SKM-1 treated with dmso at 0.1 percent for 144 hours (cell line): ENCODE measurements around the gene PRM1.
A peak's percentile ranks its signal among the peaks of the same experiment; 100 is the strongest.
"Not testable (repeated sequence)": the region's sequence is repeated elsewhere in the genome, so short reads cannot be mapped to it uniquely, and the experiment has no call there.

Source experiments
- DNase-seq: peaks from one replicate; lab custom pipeline; 2025; ENCODE audit not compliant: unreplicated experiment; lab: John Stamatoyannopoulos, UW

PRM1 gene

DNA sequence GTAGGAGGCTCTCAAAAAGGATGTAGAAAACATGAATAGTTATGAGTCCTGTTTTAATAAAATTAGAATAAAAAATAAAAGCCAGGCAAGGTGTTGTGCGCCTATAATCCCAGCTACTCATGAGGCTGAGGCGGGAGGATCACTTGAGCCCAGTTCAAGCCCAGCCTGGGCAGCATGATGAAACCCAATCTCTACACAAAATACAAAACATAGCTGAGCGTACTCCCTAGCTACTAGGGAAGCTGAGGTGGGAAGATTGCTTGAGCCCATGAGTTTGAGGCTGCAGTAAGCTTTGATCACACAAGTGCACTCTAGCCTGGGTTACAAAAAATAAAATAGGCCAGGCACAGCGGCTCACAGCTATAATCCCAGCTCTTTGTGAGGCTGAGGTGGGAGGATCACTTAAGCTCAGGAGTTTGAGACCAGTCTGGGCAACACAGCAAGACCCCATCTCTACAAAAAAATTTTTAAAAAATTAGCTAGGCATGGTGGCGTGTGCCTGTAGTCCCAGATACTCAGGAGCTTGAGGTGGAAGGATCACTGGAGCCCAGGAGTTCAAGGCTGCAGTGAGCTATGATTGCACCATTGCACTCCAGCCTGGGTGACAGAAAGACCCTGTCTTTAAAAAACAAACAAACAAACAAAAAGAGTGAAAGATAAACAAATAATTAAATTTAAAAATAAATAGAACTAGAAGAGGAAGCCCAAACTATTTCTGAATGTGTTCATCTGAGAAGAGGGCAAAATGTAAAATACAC lies 17.2 kb upstream of the PRM1 start:
- DNase-seq = no peak

DNA sequence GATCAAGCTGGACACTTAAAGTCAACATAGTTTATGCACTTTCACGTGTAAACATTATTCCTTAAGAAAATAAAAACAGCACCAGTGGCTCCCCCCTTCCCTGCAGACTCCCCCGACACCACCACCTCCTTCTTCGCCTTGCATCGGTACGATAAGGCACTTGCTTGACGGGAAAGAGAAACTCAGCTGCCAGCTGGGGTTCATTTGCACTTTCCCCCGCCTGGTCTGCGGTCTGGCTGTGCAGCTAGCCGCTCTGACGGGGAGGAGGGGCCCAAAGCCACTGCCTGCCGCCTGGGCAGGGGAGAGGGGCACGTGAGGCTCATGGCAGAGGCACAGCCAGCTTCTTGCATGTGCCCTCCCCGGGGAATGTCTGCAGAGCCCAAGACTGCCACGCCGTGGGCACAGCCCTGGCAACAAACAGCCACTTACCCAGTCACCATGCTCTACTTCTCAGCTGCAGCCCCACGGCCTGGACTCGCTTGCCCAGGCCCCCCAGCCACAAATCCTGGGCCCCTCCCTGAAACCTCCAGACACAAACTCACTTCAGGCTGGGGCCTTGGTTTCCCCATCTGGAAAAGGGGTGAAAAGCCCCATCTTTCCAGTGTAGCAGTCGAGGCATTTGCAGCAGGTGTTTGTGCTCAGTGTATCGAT lies 16.5 kb upstream of the PRM1 start:
- DNase-seq = peak; percentile 24

DNA sequence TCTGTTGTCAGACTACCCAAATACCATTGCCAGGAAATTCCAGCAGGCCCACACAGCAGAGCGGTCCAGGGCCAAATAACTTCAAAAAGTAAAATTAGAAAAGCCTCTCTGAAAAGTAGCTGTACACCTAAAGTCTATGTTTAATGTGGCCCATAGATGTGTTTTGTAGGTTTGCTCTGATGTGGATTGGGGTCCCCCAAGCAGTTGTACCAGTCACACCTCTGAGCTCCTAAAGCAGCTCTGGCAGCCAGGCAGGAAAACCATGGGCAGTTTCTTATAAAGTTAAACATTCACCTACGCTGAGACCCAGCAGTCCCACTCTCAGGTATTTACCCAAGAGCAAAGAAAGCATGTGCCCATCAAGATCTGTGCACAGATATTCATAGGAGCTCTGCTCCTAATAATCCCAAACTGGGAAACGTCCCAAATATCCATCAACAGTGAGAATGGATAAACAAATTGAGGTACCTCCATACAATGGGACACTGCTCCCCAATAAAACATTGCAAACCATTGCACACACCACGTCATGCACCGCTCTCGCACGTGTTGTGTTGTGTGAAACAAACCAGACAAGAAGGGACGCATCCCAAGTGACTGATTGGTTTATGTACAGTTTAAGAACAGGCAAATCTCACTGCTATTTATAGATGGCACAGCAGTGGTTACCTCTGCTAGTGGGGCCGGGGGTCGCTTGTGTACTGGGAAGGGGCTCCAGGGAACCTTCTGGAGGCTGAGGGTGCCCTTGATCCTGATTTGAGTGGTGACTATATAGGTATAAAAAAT lies 15.8 kb upstream of the PRM1 start:
- DNase-seq = no peak

GRCh38 chr16:11296351-11296705 lies 15.2 kb upstream of the PRM1 start:
- no peak for DNase-seq

DNA sequence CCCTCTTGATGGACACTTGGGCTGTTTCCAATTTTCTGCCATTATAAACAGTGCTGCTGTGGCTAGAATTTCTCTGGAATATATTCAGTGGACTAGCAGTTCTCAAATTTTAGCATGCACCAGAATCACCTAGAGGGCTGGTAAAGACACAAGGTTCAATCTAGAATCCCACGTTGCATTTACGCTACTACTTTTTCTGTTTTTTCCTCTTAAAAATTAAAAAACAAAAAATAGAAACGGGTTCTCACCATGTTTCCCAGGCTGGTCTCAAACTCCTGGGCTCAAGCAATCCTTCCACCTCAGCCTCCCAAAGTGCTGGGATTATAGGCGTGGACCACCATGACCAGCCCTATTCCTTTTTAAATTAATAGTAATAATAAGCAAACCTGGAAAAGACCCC lies 14.5 kb upstream of the PRM1 start:
- no peak for DNase-seq

DNA sequence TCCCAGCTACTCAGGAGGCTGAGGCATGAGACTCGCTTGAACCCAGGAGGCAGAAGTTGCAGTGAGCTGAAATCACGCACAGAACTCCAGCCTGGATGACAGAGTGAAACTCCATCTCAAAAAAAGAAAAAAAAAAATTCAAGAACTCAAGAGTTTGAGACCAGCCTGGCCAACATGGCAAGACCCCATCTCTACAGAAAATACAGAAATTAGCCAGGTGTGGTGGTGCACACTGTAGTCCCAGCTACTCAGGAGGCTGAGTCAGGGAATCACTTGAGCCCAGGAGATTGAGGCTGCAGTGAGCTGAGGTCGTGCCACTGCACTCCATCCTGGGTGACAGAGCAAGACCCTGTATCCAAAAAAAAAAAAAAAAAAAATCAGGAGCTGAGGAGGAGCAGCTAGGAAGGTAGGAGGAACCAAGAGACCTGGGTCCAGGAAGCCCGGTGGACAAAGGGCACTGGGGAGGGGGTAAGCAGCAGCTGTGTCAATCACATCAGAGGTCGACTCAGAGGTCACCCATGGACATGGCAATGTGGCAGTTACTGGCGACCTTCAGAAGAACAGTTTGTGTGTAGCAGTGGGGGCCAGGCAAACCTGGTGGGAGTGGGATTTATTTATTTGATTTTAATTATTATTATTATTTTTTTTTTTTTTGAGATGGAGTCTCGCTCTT lies 11.1 kb upstream of the PRM1 start:
- no peak for DNase-seq

GRCh38 chr16:11291091-11291703 lies 10.1 kb upstream of the PRM1 start:
- DNase-seq = no peak

DNA sequence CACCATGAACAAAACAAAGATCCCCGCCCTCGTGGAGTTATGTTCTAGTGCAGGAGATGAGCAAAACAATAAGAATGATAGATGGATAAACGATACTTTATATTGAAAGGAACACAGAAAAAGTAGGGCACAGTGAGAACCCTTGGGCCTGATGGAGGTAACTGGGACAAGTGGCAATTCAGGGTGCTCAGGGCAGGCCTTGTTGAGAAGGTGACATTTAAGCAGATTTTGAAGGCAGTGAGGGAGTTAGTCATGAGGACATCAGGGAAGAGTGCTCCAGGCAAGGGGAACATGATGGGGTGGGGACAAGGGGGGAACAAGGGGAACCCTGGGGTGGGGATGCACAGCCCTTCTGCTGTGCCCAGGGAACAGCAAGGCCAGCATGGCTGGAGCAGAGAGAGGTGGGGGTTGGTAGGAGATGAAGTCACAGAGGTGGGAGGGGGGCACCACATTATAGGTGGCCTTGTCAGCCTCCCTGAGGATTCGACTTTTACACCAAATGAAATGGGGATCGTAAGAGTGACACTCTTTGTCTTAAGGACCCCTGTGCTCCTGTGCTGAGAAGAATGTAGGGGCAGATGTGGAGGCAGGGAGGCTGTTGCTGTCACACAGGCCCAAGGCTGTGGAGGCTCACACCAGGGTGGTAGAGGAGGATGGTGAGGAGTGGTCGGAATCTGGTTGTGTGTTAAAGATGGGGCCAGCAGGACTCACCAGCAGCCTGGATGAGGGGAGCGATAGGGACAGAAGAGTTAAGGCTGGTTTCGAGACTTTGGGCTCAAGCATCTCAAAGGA lies 9.2 kb upstream of the PRM1 start:
- DNase-seq = no peak

GRCh38 chr16:11289696-11290095 lies 8.6 kb upstream of the PRM1 start:
- DNase-seq = not testable (repeated sequence)

DNA sequence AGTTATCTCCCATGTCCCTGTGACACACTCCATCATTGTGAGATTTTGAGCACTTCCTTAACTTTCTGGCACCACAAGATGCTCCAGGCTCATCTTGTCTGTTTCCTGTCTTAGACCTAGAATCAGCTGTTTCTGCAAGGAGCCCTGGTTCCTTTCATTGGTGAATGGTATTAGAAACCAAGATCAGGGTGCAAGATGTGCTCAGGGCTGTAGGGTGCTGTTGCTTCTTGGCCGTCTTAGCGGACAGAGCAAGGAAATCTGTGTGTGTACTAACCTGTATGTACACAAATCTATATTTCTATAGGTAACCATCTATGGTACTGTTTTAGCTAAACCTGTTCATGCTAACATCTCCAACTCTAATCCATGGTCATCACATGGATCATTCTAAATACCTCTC lies 8.1 kb upstream of the PRM1 start:
- no peak for DNase-seq

DNA sequence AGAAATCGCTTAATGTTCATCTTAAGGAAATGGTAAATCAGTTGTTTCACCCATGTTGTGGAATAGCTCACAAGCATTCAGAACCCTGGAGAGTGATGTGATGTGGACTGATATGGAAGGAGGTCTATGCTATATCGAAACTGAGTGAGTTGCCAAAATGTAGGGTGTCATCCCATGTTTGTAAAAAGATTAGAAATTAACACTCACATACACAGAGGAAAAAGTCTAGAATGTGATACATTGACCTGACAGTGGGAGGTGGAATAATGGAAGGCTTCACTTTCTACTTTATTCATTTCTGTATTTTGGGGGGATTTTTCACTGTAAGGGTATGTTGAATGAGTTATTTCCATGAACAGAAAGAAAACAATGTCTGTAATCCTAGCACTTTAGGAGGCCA lies 4.7 kb upstream of the PRM1 start:
- DNase-seq = no peak

GRCh38 chr16:11283820-11284248 lies 2.7 kb upstream of the PRM1 start:
- no peak for DNase-seq

- DNase-seq = peak; percentile 18
These were observed 2.2 kb downstream of the PRM1 start for GRCh38 chr16:11278681-11279628.

DNA sequence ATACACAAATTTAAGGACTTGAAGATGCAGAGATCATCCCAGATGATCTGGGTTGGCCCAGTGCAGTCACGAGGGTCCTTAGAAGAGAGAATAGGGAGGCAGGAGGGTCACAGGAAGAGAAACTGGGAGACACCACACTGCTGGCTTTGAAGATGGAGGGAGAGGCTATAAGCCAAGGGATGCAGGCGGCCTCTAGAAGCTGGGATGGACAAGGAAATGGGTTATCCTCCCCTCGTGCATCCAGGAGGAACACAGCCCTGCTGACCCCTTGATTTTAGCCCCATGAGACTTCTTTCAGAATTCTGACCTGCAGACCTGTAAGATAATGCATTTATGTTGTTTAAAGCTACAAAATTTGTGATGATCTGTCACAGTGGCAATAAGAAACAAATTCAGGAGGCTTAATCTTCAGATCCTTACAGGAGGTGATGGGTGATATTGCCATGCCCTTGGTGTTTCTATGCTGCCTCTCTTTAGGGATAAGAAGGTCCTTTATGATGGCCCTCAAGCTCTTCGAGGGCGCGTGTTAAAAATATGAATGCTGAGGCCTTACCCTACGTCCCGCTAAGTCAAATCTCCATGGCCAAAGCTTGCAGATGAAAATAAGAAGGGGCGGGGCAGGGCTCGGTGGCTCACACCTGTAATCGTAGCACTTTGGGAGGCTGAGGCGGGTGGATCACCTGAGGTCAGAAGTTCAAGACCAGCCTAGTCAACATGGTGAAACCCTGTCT lies 3.4 kb downstream of the PRM1 start:
- no peak for DNase-seq

DNA sequence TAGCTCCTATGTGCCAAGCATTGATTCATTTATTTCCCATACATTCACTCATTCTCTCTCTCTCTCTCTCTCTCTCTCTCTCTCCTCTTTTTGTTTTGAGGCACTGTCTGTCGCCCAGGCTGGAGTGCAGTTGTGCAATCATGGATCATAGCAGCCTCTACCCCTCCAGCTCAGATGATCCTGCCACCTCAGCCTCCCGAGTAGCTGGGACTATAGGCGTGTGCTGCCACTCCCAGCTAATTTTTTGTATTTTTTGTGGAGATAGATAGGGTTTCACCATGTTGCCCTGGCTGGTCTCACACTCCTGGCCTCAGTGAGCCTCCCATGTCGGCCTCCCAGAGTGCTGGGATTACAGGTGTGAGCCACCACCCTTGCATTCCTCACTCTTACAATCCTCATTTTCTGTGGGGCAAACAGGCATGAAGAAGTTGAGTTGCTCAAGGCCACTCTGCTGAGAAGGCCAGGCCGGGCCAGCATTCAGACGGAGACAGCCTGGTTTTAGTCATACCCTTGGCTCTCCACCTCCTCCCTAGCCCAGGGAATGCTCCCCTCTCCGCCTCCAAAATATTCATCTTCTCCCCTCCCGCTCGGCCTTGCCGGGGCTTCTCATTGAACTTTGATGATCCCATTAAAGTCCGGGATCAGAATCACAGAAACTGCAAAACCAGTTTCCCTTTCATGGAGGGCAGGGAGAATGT lies 4.1 kb downstream of the PRM1 start:
- DNase-seq = no peak

GRCh38 chr16:11276143-11276895 lies 4.8 kb downstream of the PRM1 start, which contains the start of gene PRM2:
Gene PRM2 (minus strand): TSS chr16:11276480. CDS start chr16:11276370, 110 bp downstream.
- DNase-seq = no peak

GRCh38 chr16:11274964-11275363 lies 6.2 kb downstream of the PRM1 start:
- DNase-seq = no peak
